Heart left ventricle (tissue), 16 donors: ENCODE data around the gene MAPK14. TPM values are rescaled to one million over a fixed set of nuclear protein-coding genes. Genes with fewer than 3 reads are reported as not detected.
A peak's percentile ranks its signal among the peaks of the same experiment; 100 is the strongest.

ENCODE experiments used
- ATAC-seq, 4 donors: fragments of 200-7000 bp; cut with Tn5 transposase; one replicate each; pipeline ENCODE4 v1.9.1; 2020 to 2022; ENCODE audit warnings: moderate library complexity in 4 of 4, mild to moderate bottlenecking in 3 of 4, moderate number of reproducible peaks in 1 of 4
- DNase-seq, 5 donors: peaks; one replicate each; pipeline ENCODE4 v3.0.0-alpha.2; 2020
- H3K27ac ChIP-seq, 12 donors: fragments of 200-600 bp; sonication (generic) in 4 of 12; one replicate each; pipeline versions ENCODE4 v1.5.0 to v1.8.0; 2016 to 2022; ENCODE audit warnings: mild to moderate bottlenecking in 2 of 12
- H3K27me3 ChIP-seq, 9 donors: fragments of 200-600 bp; sonication (generic) in 2 of 9; one replicate each; pipeline versions ENCODE4 v1.5.1 to v1.8.0; 2016 to 2022; ENCODE audit warnings: mild to moderate bottlenecking in 3 of 9
- H3K36me3 ChIP-seq, 9 donors: fragments of 200-600 bp; sonication (generic) in 2 of 9; one replicate each; pipeline versions ENCODE4 v1.5.0 to v1.8.0; 2018 to 2022; ENCODE audit warnings: mild to moderate bottlenecking in 2 of 9
- H3K4me1 ChIP-seq, 12 donors: fragments of 200-600 bp; sonication (generic) in 4 of 12; one replicate each; pipeline versions ENCODE4 v1.5.0 to v1.8.0; 2016 to 2022; ENCODE audit warnings: mild to moderate bottlenecking in 3 of 12
- H3K4me3 ChIP-seq, 12 donors: fragments of 200-600 bp; sonication (generic) in 4 of 12; one replicate each; pipeline versions ENCODE4 v1.5.0 to v1.8.0; 2017 to 2022; ENCODE audit warnings: mild to moderate bottlenecking in 9 of 12, moderate library complexity in 4 of 12
- H3K9me3 ChIP-seq, 12 donors: fragments of 200-600 bp; sonication (generic) in 4 of 12; one replicate each; pipeline versions ENCODE4 v1.5.0 to v1.8.0; 2016 to 2022; ENCODE audit warnings: mild to moderate bottlenecking in 1 of 12
- CTCF ChIP-seq, 12 donors: fragments of 200-600 bp; sonication (generic) in 4 of 12; IDR thresholded peaks; one replicate each; pipeline versions ENCODE4 v1.5.0 to v1.8.0; 2018 to 2022; ENCODE audit warnings: antibody characterized with exemption in 12 of 12, mild to moderate bottlenecking in 5 of 12
- POLR2A ChIP-seq, 2 donors: fragments of 450-650 bp; IDR thresholded peaks; one replicate each; pipeline ENCODE4 v1.6.1; 2017; ENCODE audit warnings: antibody characterized with exemption in 2 of 2, mild to moderate bottlenecking in 2 of 2, moderate library complexity in 2 of 2
- WGBS, 4 donors: extraction: QIAGEN DNeasy Blood & Tissue Kit in 2 of 4; methylation state at CpG; one replicate each; pipeline versions ENCODE4 v1.1.5 to v1.1.7; 2013 to 2018; 5-methylcytosine and 5-hydroxymethylcytosine counted together
- intact Hi-C, 10 donors: fragments of 100-400 bp; cut with DNase I; formaldehyde crosslinking; loops; one replicate each; pipeline versions ENCODE4 v1.11.1 to v1.14.2; 2022
- polyA plus RNA-seq, 2 donors: library from polyadenylated mRNA; stranded (reverse); fragments of 200-250 nt; gene quantifications; one replicate each; pipeline ENCODE4 v1.2.3, GENCODE V29; 2013
- total RNA-seq, 9 donors: library from RNA; depleted of rRNA in 2 of 9; stranded (reverse); fragments of >200 nt in 2 of 9; fragmentation: NEBNext Ultra II Directional in 3 of 9; extraction: Animal tissue kit (Norgen Biotek cat#: 25700) in 3 of 9; gene quantifications; one replicate each; pipeline versions ENCODE4 v1.1.0 to v1.2.4, GENCODE V29; 2016 to 2023
- donor health status: ischemic (EF 13 %, LVEDD 7.1; RV severe dilation, severe dysfunction).
- donor health status: healthy with polysubstance abuse.
- donor health status: DM: no; HTN: yes; CAD: no.
- donor health status: DM: no; HTN: no; CAD: no.
- donor health status: ischemic (EF 25% LVEDD 6.9; RV normal size, moderate dysfunction).
- donor health status: ischemic (EF 25% LVEDD 5.7; RV mildly dilated, moderate dysfunction).
- donor health status: healthy.
- donor health status: DM: yes; HTN: yes; CAD: no.
- donor health status: ischemic (EF 35%, LVEDD 5.7; RV mildly dilated, moderate dysfunction).
- donor health status: nonischemic (EF 11% LVEDD 7.7; RV severe dilation, severe dysfunction).
- donor health status: DM: yes; HTN: yes; CAD: no.
- donor health status: PGD.
- donor health status: ischemic (EF 29% LVEDD 5.4; RV normal size, mild dysfunction).
- donor health status: nonischemic (EF 23%, LVEDD 6.1; RV moderate dilation, normal function).

Gene MAPK14
- total and polyA plus RNA-seq, 11 donors, result 7.0 to 46.5 (median 32.3) TPM

DNA sequence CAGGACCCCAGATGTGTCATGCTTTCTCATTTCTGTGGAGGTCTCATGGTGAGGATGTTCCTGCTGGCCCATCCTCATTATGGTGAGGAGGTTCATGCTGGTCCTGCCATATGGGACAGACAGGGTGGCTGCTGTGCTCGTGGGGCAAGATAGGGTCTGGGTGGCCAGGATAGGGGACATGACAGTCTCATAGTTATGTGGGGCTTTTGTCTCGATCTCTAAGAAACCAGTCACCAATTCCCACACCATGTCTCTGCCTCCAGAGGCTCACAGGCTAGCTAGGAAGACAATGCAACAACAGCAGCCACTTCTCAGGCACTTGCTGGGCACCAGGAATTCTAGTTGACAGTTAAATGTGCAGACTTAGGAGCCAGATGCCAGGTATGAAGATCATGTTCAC is 98.5 kb downstream of the MAPK14 start:
- intact Hi-C loops, result loop anchor here in 5 of 10 donors (5.0 to 10.0 kb wide), 4 partner anchors 71 to 239 kb away; partner anchors contain the start of gene BRPF3 (in 1 of the 5)
- H3K27ac ChIP-seq, result peak overlapping the region in 1 of 12 donors; percentile 61
- H3K4me1 ChIP-seq, result peaks cover 0 to 69% (median 10%) of the 10 kb centered on the region in 12 donors
- TF ChIP-seq POLR2A (IDR thresholded peaks at IDR 0.05), result no peak
- no peak for TF ChIP-seq CTCF (IDR thresholded peaks at IDR 0.05)
- H3K4me3 ChIP-seq, result no peak overlapping the region
- H3K36me3 ChIP-seq, result no peaks in the 10 kb centered on the region
- peaks cover 0 to 22% (median 4%) of the 10 kb centered on the region in 9 donors for H3K27me3 ChIP-seq
- DNase-seq (no peak), ATAC-seq (no peak)
- WGBS, 4 donors, result 87 to 100% (median 89%) methylated on average over 2 of the region's 2 CpGs
- no peaks in the 10 kb centered on the region for H3K9me3 ChIP-seq

DNA sequence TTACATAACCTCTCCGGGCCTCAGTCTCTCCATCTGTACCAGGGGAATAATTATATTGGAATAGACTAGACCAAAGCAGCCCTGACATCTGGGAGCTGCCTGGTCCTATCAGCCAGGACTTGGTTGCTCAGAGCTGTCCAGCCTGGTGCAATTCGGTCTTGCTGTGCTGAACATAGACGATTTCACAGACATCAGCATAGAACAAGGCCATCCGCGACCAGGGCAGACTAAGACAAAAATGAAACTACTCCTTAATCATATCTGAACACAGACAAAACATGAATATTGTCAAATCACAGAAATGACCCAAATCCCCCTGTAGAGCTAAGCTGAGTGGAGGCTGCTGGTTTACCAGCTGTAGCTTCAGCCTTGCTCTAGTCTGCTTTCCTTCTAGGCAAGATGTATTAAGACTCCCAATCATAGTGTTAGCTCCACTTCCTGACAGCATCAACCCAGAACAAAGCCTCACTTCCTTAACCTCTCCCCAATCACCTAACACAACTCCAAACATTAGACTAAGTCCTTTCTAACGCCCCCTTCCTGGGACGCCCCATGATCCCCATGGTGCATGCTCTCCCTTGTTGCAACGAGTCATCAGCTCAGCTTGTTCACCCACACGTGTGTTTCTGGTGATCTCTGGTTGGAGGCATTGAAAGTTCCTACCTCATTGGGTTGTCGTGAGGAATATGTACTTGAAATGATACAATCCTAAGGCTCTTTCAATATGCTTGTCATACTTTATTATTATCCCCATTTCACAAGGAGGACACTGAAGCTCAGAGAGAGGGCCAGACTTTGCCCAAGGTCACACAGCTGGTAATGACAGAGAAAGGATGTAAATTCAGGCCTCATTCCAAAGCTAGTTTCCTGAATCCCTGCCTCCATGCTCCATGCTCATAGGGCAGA is 99.2 kb downstream of the MAPK14 start:
- peaks cover 0 to 69% (median 12%) of the 10 kb centered on the region in 12 donors for H3K4me1 ChIP-seq
- intact Hi-C loops, result loop anchor here in 5 of 10 donors (5.0 to 10.0 kb wide), 4 partner anchors 70 to 238 kb away; partner anchors contain the start of gene BRPF3 (in 1 of the 5)
- TF ChIP-seq CTCF (IDR thresholded peaks at IDR 0.05) (no peak), POLR2A (IDR thresholded peaks at IDR 0.05) (no peak)
- ATAC-seq (no peak), DNase-seq (no peak)
- H3K27me3 ChIP-seq, result peaks cover 0 to 25% (median 5%) of the 10 kb centered on the region in 9 donors
- peak overlapping the region in 1 of 12 donors; percentile 61 for H3K27ac ChIP-seq
- H3K36me3 ChIP-seq, result no peaks in the 10 kb centered on the region
- no peak overlapping the region for H3K4me3 ChIP-seq
- H3K9me3 ChIP-seq, result no peaks in the 10 kb centered on the region
- WGBS, 4 donors, result 79 to 89% (median 82%) methylated on average over 10 of the region's 10 CpGs

DNA sequence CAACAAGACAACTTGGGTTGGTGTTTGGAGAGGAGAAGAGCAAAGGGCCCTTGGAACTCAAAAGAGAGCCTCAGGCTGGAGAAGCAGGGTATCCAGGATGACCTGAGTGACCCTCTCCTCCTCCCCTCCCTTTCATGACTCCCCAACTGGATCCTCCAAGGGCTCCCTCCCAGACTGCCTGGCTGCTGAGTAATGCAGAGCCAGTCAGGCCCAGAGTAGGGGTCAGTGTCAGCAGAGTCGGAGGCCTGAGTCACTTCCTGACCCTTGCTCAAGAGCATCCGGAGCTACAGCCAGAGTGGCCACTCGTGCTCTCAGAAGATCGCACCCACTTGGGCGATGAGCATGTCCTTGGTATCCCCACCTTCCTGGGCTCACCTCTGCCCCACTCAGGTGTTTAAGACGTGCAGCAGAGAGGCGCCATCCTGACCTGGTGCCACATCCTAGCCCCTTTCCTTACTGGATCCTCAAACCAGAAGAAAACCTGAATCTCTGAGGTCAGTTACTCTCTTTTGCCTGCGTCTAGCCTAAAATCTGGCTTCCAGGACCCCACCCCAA is 99.9 kb downstream of the MAPK14 start:
- H3K9me3 ChIP-seq, result no peaks in the 10 kb centered on the region
- H3K27ac ChIP-seq, result peak overlapping the region in 1 of 12 donors; percentile 61
- ATAC-seq (peak; percentile 26 to 70 (median 60)), DNase-seq (peak; percentile 21 to 78 (median 53))
- H3K4me1 ChIP-seq, result peaks cover 0 to 73% (median 16%) of the 10 kb centered on the region in 12 donors
- TF ChIP-seq CTCF (IDR thresholded peaks at IDR 0.05) (no peak), POLR2A (IDR thresholded peaks at IDR 0.05) (no peak)
- peaks cover 0 to 25% (median 5%) of the 10 kb centered on the region in 9 donors for H3K27me3 ChIP-seq
- 73 to 98% (median 79%) methylated on average over 4 to 8 of the region's 8 CpGs for WGBS, 4 donors
- H3K4me3 ChIP-seq, result peak overlapping the region in 1 of 12 donors; percentile 17
- intact Hi-C loops, result loop anchor here in 5 of 10 donors (5.0 to 10.0 kb wide), 4 partner anchors 70 to 237 kb away; partner anchors contain the start of gene BRPF3 (in 1 of the 5)
- H3K36me3 ChIP-seq, result no peaks in the 10 kb centered on the region

GRCh38 chr6:36128073-36128472 is 100.5 kb downstream of the MAPK14 start:
- peaks cover 0 to 70% (median 16%) of the 10 kb centered on the region in 12 donors for H3K4me1 ChIP-seq
- H3K27ac ChIP-seq, result peak overlapping the region in 1 of 12 donors; percentile 61
- H3K4me3 ChIP-seq, result peak overlapping the region in 1 of 12 donors; percentile 17
- H3K27me3 ChIP-seq, result peaks cover 0 to 25% (median 5%) of the 10 kb centered on the region in 9 donors
- ATAC-seq (no peak), DNase-seq (no peak)
- TF ChIP-seq POLR2A (IDR thresholded peaks at IDR 0.05) (no peak), CTCF (IDR thresholded peaks at IDR 0.05) (no peak)
- intact Hi-C loops, result loop anchor here in 5 of 10 donors (5.0 to 10.0 kb wide), 4 partner anchors 69 to 237 kb away; partner anchors contain the start of gene BRPF3 (in 1 of the 5)
- no peaks in the 10 kb centered on the region for H3K36me3 ChIP-seq
- H3K9me3 ChIP-seq, result no peaks in the 10 kb centered on the region
- WGBS, 4 donors, result 92 to 97% (median 94%) methylated on average over 5 of the region's 5 CpGs
